Measurements from ENCODE around the gene RHOBTB3.

GRCh38 chr5:95707055-95707454 lies 24.1 kb upstream of the RHOBTB3 start:
- no peak for TF ChIP-seq CTCF (IDR thresholded peaks at IDR 0.05)
- no peak for TF ChIP-seq POLR2A (IDR thresholded peaks at IDR 0.05)
- no peak for TF ChIP-seq POLR2AphosphoS5 (IDR thresholded peaks at IDR 0.05)

Data from breast epithelium (tissue), 3 donors.